Suppressor macrophage (primary cell): Measurements from ENCODE around the gene RIMBP3C.
"Not testable (repeated sequence)": the region's sequence is repeated elsewhere in the genome, so short reads cannot be mapped to it uniquely, and the experiment has no call there.

Experiments
- DNase-seq, 4 experiments: peaks; one replicate each; pipeline ENCODE4 v3.0.0-alpha.2; 2020 to 2022

RIMBP3C gene

DNA sequence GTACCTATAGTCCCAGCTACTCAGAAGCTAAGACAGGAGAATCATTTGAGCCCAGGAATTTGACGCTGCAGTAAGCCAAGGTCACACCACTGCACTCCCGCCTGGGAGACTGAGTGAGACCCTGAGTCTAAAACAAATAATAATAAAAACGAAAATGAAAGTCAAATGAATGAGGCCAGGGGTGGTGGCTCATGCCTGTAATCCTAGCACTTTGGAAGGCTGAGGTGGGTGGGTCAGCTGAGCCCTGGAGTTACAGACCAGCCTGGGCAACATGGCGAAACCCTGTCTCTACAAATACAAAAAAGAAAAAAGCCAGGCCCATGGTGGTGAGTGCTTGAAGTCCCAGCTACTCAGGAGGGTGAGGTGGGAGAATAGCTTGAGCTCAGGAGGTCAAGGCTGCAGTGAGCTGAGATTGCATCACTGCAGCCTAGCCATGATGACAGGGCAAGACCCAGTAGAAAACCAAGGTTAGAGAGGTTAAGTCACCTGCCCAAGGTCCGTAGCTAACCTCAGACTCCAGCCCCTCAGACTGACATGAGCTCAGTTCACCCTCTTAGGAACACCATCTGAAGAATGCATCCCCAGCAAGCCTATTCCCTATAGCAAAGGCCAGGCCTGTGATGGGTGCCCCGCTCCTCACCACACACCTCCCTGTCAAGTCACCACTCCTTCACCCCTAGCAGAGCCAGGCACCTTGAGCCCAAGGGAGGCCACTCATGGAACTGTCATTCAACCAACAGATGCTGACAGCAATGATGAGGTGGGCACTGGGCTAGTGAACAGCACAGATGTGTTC is 24.4 kb downstream of the RIMBP3C start:
- not testable (repeated sequence) for DNase-seq

DNA sequence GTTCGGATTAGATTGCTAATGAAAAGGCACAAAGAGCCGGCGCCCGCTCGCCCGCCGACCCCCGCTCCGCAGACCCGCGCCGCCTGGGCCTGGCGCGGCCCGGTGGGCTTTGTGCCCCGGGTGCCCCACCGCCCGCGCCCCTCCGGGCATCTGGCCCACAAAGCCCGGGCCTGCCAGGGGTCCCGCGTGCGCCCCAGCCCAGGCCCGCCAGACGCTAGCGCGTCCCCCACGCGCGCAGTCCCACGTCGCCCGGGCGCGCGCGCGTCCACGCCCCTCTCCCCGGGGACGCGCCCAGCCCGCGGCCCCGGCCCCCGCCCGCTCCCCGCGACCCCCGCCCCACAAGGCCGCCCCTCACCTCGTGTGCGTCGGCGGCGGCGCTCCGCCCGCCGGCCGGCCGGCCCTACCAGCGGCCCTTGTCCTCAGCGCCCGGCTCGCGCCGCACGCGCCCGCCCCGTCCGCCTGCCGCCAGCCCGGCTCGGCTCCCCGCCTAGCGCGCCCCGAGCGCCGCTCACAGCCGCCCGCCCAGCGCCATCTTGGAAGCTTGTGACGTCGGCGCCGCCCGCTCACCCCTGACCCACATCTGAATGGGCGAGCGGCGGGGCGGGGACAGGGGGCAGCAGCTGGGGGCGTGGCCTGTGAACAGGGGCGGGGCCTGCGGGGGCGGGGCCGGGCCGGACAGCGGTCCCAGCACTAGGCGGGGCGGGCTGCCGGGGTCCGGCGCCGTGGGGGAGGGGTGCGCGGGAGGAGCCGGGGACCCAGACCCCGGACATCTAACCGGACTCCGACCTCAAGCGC is 34.1 kb downstream of the RIMBP3C start:
- DNase-seq: not testable (repeated sequence)

DNA sequence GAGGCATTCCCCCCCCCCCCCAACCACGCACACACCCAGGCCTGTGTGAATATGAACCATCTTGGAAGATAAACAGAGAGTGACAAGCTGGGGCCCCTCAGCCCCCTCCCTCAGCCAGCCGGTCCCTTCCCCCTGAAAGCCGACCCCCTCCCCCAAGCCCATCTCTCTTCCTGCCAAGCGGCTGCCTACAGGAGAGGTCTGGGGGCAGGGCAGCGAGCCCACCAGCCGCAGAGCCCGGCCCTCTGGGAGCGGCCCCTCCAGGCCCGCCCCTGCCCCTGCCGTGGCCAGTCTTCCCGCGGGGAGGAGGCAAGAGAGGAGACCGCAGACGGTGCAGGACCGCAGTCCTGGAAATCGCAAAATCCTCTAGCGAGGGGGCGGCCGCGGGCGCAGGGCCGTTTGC is 34.7 kb downstream of the RIMBP3C start:
- not testable (repeated sequence) for DNase-seq

DNA sequence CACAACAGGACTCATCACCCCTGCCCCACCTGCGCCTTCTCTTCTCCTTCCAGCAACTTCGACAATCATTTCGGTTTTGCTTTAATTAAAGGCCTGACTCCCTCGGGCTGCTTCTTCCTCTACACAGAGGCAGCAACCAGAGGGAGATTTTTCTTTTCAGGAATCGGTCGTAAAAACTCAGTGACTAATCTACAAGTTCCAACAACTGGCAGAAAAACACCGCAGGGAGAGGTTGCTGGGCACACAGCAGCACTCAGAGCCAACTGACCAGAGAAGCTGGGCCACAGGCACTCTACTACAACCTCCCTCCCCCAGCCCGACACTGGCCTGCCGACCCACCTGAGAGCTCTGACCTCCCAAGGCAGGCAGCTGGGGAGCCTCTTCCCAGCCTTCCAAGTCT is 36.0 kb downstream of the RIMBP3C start:
- not testable (repeated sequence) for DNase-seq

DNA sequence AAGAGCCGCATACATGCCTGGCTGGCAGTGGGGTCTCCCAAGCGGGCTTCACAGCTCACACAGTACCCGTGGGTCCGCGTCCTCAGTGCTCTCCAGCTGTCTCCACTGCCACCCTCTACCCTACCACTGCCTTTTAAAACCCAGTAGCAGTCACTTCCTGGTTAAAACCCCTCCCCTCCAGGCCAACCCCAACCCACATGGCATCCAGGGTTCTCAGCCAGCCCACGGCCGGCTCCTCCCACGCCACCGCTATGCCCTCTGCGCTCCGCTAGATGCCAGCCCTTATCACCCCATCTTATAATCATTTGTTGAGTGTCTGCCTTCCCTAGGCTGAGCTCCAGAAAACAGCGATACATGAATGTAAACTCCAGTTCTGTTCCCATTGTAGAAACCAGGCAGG is 37.1 kb downstream of the RIMBP3C start:
- DNase-seq: not testable (repeated sequence)

DNA sequence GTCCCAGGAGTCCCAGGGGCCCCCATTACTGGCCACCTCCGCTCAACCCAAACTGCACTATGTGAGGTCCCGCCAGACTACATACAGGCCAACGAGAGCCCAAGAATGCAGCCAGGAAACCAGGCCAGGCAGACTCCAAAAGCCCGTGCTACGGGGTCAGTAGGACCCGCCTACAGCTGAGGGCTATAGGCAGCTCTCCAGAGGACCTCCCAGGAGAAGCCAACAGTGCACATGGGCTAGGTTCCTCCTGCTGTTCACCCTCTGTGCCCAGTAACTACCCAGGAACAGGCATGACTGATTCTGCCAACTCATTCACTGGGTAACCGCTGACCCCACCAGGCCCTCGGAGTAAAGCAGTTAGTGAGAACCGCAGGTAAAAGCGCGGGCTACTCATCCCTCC is 39.2 kb downstream of the RIMBP3C start:
- not testable (repeated sequence) for DNase-seq

DNA sequence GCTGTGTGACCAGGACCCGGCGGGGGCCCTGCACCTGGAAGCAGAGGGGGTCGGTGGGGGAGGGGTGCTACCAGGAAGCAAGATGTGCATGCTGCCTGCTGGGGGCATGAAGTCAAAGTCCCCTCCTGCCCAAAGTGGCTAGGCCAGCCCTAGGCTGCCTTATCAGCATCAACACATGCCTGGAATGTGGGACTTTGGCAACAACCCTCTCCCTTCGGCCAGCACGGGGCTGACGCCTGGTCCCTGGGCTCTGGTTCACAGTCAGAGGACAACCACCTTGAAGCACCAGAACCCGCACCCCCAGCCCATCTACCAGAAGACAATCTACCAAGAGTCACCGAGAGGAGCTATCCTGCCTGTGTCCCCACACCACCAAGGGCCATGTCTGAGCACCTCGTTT is 40.9 kb downstream of the RIMBP3C start:
- DNase-seq: not testable (repeated sequence)

DNA sequence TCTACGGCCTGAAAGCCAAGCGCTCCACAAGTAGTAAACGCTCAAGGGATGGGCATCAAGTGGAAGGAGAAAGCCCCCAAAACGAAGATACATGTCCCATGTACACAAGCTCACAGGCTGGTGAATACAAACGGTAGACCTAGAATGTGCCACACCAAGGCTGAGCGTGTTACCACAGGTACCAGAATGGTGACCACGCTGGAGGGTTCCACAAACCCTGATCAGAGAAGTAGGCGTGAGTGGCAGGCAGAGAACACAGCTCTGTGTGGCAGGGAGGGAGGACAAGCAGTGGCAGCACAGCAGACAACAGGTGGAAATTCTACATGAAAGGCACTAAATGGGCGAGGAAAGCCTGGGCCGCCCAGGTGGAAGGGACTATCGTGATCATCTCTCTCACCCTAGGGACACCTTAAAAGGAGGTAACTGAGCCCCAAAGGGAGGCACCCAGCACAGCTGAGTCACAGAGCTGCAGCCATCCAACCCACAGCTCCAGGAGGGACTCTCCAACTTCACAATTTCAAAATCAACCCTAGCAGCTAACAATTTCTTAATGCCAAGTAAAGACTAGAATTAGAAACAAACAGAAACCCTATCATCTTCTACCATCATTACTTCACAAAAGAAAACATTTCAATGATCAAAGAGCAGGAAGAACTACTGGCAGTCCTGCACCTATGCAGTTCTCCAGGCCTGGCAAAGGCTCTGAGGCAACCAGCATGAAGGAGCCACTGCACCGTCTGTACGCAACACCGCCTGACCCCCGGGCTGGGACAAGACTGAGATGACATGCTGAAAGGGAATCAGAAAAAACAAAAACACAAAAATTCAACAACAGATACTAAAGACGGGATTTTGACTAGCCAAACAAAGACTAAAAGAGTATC is 51.4 kb downstream of the RIMBP3C start:
- not testable (repeated sequence) for DNase-seq

DNA sequence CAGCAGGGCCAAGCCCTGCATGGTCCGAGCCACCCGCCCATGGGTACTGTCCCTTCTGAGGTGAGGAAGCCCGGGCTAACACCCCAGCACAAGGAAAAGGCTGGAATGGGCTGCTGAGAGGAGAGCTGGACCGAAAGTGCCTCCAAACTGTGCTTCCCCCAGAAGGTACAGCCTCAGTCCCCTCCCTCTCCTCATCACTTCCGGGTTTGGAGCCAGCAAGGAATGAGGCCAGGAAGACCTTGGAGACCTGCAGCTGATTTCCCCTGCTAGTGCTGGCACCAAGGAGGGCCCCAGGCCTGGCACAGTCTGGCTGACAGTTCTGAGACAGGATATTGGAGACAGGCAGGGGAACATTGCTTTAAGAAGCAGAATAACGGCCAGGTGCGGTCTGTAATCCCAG is 52.8 kb downstream of the RIMBP3C start:
- DNase-seq: not testable (repeated sequence)

DNA sequence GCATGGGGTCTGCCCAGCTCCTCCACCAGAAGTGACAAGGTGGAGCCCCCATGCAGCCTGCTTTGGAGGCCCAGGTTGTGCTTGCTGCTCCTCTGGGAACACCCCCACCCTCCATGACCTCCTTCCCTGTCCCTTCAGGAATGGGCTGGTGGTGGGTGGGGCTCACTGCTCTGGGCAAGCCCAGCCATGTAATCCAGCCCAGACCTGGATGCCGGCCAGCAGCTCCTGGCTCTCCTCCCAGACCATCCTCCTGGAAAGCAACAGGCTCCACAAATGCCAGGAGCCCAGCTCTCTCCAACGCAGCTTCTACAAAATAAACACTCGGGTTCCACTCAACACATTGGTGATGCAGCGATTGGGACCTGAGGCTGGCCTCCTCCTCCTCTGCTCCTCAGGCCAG is 53.3 kb downstream of the RIMBP3C start:
- not testable (repeated sequence) for DNase-seq
